GM20431 (cell line): ENCODE measurements around the gene SPRN.

Experiments
- in situ Hi-C: fragments of 300-500 bp; cut with MseI, MboI; formaldehyde crosslinking; loops from one replicate; pipeline ENCODE4 v1.15.0; 2020; ENCODE audit warnings: low sequenced_read_pairs; ENCODE audit not compliant: unreplicated experiment

Gene SPRN

DNA sequence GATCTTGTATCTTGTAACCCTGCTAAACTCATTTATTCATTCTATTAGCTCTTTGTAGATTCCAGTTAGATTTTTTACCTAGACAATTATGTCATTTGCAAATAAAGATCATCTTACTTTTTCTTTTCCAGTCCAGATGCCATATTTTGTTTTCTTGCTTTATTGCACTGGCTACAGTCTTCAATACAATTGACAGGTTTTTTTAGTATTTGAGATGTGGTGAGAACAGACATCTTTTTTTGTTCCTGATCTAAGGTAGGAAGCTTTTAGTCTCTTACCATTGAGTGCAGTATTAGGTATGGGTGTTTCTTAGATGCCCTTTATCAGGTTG lies 12.1 kb downstream of the SPRN start:
- in situ Hi-C loops = no loop called here

DNA sequence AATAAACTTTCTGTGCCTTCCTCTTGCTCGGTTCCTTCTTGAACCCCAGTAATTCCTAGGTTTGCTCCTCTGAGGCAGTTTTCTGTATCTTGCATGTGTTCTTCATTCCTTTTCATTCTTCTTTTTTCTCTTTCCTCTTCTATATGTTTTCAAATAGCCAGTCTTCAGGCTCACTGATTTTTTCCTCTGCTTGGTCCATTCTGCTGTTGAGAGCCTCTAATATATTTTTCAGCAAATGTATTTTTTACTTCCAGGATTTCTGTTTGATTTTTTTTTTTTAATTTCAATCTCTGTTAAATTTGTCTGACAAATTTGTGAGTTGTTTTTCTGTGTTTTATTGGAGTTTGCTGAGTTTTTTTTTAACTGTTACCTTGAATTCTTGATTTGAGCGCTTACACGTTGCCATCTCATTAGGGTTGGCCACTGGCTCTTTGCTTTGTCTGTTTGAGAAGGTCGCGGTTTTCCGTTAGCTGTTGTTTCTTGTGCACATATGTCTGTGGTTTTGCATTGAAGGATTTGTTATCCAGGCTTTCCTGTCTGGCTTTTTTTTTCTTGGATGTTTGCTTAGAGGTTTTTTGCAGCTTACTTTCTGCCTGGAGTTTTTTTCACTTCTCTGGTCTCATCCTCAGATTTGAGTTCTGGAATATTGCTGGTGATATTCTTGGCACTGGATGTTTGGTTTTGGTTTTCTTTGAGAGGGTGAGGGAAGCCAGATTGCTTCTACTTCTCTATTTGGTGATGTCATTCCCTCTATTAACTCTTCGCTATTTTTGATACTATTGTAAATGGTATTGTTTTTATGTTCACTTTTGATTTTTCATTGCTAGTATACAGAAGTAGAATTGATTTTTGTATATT lies 12.7 kb downstream of the SPRN start:
- in situ Hi-C loops = no loop called here

DNA sequence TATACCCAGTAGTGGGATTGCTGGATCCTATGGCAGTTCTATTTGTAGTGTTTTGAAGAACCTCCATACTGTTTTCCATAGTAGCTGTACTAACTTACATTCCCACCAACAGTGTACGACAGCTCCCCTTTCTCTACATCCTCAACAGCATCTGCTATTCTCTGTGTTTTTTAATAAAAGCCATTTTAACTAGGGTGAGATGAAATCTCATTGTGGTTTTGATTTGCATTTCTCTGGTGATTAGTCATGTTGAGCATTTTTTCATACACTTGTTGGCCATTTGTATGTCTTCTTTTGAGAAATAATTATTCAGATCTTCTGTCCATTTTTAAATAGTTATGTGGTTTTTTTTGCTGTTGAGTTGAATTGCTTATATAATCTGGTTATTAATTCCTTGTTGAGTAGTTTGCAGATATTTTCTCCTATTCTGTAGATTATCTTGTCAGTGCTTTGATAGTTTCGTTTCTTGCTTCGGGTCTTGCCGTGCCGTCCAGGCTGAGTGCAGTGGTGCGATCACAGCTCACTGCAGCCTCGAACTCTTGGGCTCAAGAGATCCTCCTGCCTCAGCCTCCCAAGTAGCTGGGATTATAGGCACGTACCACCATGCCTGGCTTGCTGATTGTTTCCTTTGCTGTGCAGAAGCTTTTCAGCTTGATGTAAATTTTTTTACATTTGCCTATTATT lies 18.4 kb downstream of the SPRN start:
- in situ Hi-C loops = no loop called here

DNA sequence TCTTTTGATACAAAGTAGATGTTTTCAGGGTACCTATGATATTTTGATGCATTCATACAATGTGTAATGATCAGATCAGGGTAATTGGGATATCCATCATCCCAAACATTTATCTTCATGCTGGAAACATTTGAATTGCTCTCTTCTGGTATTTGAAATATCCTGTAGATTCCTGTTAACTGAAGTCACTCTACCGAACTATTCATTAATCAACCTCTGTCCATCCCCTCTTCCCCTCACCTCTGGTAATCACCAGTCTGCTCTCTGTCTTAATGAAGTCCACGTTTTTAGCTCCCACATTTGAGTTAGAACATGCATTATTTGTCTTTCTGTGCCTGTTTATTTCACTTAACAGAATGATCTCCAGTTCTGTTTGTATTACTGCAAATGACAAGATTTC lies 19.2 kb downstream of the SPRN start:
- in situ Hi-C loops = no loop called here

DNA sequence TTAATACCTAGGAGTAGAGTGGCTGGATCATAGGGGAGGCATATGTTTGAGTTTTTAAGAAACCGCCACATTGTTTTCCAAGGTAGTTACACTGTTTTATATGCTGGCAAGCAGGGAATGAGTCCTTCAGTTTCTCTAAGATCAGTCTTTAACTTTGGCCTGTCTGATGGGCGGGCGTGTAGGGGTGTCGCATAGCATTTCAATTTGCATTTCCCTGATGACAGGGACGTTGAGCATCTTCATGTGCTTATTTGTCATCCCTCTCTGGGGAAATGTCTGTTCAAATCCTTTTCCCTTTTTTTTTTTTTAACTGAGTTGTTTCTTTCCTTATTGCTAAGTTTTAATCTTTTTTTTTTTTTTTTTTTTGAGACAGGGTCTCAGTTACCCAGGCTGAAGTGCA lies 20.6 kb downstream of the SPRN start:
- in situ Hi-C loops = no loop called here

DNA sequence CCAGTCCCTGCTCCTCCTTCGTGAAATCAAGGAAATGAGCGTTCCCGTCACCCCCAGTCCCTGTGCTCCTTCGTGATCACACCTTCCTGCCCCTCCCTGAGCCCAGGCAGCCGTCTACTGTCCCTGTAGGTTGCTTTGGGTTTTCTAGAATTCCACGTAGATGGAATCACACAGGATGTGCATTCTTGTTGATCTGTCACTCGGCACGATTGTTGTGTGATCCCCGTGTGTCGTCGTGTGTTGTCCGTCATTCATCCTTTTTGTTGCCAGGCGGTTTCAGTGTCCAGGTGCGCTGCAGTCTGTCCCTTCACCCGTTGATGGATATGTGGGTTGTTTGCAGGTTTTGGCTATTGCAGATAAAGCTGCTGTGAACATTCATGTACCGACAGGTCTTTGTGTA lies 21.1 kb downstream of the SPRN start:
- in situ Hi-C loops = no loop called here

DNA sequence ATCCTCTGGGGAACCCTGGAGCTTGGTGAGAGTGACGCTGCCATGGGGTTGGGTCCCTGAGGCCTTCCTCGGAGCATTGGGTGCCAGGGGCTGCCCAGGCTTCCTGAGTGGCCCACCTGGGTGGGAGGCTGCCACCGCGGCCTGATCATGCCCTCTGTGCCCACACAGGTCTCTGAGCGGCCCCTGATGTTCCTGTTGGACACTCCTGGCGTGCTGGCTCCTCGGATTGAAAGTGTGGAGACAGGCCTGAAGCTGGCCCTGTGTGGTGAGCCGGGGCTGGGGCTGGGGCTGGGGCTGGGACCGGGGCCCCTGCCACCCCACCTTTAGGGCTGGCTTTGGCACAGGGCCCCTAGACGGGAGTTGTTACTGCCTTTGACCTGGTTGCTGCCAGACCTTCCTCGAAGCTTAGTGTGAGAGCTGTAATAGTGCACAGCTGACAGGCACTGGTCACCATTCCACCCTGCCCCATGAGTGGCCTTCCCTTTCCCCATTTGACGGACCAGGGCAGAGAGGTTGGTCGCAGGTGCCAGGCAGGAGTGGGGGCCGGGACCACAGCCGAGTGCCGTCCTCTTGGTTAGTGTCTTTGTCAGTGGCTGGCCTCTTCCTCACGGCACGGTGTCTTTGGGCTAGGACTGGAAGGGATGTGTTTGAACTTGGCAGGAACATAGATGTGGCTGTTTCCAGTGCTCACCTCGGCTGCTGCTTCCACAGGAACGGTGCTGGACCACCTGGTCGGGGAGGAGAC lies 22.3 kb downstream of the SPRN start:
- in situ Hi-C loops = no loop called here

DNA sequence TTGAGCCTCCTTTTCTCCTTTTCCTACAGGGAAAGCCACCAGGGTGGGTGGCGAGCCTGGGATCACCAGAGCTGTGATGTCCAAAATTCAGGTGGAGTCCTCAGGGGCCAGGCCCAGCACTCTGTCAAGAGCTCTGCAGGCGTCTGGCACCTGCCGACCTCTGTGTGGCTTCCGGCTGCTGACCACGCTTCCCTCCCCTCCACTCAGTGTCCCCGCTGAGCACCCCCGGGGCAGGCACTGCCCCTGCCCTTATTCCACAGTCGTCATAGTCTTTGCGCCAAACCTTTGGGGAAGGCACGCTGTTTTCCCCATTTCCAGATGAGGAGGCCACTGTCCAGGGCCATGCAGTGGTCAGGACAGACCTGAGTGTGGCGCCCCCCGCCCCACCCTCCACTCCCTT lies 22.9 kb downstream of the SPRN start:
- in situ Hi-C loops = no loop called here

DNA sequence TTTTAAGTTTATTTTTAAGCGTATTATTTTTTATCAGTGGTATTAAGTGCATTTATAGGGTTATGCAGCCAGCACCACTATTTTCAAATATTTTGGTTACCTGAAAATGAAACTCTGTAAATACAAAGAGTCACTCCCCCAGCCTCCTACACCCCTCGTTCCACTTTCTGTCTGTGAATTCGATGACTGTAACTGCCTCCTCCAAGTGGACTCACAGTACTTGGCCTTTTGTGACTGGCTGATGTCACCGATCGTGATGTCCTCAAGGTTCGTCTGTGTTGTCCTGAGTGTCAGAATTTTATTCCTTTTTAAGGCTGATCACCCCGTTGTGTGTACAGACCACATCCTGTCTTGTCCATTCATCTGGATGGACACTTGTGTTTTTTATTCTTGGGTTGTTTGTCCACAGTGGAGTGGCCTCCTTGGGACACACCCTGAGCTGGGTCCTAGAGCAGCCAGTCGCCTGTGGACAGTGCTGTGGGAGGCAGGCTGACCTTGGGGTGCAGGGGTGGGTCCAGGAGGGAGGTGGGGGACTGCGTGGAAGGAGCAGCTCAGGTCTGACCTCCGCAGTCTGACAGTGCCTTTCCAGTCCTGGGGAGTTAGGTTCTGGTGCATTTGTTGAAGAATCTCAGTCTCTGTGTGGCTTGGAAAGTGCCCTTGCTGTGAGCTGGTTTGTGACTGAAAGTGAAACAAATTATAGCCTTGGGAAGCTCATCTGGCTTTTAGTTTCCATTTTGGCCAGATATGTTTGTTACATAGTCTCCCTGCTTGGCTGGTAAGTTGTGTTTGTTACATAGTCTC lies 23.6 kb downstream of the SPRN start:
- in situ Hi-C loops = no loop called here

DNA sequence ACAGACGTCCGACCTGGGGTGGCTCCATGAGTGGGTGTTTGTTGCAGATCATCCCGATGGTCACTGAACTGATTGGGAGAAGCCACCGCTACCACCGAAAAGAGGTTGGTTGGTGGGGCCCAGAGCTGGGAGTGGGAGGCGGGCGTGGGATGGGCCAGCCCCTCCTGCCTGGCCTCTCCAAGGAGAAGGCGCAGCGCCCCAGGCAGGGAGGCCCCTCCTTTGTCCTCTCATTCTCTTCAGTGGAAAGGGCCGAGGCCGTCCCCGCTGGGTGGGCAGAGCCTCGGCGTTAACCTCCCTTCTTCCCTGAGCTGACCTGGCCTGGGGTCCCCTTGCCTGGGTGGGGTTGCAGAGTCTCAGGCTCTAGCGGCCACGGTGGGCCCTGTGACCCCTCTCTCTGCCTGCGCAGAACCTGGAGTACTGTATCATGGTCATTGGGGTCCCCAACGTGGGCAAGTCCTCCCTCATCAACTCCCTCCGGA lies 25.3 kb downstream of the SPRN start:
- in situ Hi-C loops = no loop called here

DNA sequence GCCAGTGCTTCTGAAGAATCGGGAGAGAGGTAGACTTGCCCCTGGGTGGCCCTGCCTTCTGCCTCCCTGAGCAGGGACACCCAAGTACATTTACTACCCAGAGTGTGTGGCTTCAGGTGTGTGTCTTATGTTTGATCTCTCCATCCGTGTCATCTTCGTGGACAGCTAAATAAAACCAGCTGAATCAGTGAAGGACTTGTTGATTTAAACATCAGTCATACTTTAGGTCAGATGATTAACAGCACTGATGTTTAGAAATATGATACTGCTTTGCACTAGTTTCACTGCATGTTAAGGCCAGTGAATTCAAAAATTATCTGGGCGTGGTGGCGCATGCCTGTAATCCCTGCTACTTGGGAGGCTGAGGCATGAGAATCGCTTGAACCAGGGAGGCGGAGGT lies 26.5 kb downstream of the SPRN start:
- in situ Hi-C loops = no loop called here

DNA sequence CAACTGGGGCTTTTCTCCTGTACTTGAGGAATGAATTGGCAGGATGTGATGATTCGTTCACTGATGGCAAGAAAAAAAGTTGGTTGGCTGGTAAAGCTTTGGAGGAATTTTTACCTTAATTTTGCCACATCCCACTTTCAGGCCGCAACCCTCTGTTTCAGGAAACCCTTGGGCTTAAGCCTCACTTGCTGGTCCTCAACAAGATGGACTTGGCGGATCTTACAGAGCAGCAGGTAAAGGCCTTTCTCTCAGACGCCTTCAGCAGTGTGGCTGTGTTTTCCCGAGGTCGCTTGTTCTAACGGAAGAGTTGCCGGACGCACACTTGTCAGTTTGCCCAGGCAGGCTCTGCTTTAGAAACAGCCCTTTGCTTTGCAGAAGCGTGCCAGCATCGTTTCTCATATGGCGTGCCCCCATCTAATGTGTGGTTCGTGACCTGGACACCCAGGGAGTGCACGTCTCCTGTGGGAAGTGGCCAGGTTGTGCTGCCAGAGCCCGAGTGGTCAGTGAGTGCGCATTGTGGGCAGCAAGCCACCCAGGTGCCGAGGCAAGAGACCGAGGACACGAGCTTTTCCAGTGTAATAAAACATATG lies 28.3 kb downstream of the SPRN start:
- in situ Hi-C loops = no loop called here

DNA sequence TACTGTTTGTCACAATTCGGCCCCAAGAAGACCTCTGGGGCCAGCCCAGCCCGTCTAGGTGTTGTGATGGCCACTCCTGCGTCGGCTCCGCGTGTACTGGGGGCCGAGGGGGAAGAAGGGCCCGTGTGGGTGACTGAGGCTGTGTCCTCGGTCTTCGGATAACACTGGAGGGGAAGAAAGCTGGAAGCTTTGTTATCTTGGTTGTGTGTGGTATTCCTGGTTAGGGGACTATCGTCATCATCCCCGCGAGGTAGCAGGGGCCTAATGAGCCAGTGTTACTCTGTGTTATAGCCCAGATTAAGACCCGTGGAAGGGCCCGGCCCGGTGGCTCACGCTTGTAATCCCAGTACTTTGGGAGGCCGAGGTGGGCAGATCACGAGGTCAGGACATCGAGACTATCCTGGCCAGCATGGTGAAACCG lies 29.6 kb downstream of the SPRN start:
- in situ Hi-C loops = no loop called here

DNA sequence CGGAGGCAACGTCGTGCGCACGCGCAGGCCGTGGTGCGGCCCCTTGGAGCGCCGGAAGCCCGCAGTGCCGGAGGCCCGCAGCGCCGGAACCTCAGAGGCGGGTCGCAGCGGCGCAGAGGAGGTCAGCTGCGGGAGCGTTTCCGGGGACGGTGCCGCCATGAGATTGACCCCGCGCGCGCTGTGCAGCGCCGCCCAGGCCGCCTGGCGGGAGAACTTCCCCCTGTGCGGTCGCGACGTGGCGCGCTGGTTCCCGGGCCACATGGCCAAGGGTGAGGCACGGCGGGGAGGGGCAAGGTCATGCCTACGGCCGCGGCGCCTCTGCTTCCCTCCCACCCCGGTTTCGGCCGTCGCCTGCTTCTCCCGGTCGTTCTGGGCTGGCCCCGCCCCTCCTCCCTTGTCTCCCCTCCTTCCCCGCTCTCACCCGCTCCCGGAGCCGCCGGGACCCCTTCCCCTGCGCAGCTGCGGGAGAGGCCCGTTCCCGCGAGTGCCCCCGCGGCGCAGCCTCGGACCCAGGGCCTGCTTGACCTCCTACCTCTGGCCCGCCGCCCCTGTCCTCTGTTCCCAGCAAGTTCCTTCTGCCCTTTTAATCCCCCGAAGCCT lies 30.3 kb downstream of the SPRN start, which contains the start of gene MTG1:
MTG1 (plus strand) TSS at position 94 of the 600 bp plus-strand sequence; CDS start at position 158, 64 bp downstream.
- in situ Hi-C loops = no loop called here

DNA sequence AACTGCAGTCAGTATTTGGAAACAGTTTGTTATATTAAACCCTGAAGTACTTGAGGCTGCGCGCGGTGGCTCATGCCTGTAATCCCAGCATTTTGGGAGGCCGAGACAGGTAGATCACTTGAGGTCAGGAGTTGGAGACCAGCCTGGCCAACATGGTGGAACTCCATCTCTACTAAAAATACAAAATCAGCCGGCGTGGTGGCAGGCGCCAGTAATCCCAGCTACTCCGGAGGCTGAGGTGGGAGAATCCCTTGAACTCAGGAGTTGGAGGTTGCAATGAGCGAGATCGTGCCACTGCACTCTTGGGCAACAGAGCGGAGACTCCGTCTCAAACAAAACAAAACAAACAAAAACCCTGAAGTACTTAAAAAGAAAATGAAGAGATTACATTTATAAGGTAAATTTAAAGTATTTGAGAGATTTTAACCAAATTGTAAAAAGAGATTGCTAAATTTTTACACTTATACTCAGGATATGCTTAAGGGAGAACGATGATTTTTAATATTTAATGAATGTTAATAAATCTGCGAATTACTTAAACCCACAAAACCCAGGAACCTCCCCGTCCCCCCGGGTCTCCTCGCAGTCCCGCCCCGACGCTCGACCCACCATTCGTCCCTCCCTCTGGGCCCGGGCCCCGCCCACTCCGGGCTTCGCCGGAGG lies 30.9 kb downstream of the SPRN start:
- in situ Hi-C loops = no loop called here

DNA sequence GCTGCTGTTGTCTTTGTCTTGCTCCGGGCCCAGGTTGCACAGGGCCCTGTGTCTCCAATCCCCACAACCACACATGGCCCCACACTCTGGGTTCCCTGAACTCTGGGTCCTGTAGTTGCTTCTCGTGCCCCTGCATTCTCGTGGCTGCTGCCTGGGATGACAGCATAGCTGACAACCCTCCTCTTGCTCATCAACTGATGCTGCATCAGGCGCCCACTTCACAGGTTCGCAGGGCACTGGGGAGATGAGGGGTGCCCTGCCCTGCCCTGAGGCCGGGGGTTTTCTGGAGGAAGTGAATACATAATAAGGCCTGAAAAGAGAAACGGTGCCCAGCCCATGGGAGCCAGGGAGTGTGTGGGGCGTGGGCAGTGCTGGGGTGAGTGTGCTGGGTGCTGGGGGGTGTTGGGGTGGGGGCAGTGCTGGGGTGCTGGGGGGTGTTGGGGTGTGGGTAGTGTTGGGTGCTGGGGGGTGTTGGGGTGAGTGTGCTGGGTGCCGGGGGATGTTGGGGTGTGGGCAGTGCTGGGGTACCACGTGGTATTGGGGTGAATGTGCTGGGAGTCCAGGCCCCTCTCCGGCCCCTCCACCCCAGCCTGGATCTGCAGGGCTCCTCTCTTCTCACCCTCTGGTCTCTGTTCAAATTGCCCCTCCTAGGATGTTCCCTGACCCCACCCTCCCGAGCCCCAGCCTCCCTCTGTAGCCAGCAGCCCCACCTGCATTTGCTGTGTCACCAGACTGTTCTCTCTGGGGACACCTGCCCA lies 32.5 kb downstream of the SPRN start:
- in situ Hi-C loops = no loop called here

DNA sequence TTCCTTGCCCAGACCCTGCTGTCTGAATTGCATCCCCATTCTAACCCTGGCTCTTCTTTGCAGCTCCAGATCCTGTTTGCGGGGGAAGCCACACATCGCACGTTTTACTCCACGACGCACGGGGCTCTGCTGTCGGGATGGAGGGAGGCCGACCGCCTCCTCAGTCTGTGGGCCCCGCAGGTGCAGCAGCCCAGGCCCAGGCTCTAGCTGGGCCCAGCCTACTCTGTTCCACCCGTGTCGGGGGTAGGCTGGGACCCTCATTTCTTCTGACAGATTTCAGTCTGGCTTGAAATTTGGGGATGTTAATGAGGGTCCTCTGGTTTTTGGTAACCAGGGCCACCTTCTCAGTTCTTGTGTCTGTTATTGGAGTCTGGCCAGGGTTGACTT lies 33.2 kb downstream of the SPRN start:
- in situ Hi-C loops = no loop called here

DNA sequence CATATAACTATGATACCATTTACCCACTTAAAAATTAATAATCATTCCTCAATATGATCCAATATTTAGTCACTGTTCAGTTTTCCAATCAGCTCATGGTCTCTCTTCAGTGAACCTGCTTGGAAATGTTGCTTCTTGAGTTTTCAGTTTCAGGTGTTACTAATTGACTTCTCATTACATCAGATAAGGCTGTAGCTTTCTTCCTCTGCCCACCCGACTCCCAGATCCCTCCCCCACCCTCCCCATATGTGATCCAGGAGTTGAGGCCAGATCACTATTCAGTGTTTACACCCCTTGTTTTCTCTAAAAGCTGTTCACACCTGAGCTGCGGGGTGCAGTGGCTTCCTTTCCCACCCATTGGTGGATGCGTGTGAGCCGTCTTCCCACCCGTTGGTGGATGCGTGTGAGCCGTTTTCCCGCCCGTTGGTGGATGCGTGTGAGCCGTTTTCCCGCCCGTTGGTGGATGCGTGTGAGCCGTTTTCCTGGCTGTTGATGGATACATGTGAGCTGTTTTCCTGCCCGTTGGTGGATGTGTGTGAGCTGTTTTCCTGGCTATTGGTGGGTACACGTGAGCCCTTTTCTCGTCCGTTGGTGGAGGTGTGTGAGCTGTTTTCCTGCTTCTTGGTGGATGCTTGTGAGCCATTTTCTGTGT lies 33.7 kb downstream of the SPRN start:
- in situ Hi-C loops = no loop called here
